Rectal smooth muscle tissue (tissue), 1 donor: ENCODE data around the gene FBXW4.

Experiments used
- H3K27ac ChIP-seq: one replicate; pipeline ENCODE4 v1.7.0; 2013; ENCODE audit warnings: low read depth, low read length, inconsistent platforms
- H3K27me3 ChIP-seq: one replicate; pipeline ENCODE4 v1.7.0; 2013; ENCODE audit warnings: low read length; ENCODE audit not compliant: control insufficient read depth, insufficient read depth
- H3K36me3 ChIP-seq: one replicate; pipeline ENCODE4 v1.7.0; 2013; ENCODE audit warnings: low read length; ENCODE audit not compliant: control insufficient read depth, insufficient read depth
- H3K4me1 ChIP-seq: one replicate; pipeline ENCODE4 v1.7.0; 2013; ENCODE audit warnings: low read length; ENCODE audit not compliant: control insufficient read depth, insufficient read depth
- H3K4me3 ChIP-seq: one replicate; pipeline ENCODE4 v1.7.0; 2013; ENCODE audit warnings: low read length
- H3K9ac ChIP-seq: one replicate; pipeline ENCODE4 v1.7.0; 2013; ENCODE audit warnings: low read length

Gene FBXW4, protein sequence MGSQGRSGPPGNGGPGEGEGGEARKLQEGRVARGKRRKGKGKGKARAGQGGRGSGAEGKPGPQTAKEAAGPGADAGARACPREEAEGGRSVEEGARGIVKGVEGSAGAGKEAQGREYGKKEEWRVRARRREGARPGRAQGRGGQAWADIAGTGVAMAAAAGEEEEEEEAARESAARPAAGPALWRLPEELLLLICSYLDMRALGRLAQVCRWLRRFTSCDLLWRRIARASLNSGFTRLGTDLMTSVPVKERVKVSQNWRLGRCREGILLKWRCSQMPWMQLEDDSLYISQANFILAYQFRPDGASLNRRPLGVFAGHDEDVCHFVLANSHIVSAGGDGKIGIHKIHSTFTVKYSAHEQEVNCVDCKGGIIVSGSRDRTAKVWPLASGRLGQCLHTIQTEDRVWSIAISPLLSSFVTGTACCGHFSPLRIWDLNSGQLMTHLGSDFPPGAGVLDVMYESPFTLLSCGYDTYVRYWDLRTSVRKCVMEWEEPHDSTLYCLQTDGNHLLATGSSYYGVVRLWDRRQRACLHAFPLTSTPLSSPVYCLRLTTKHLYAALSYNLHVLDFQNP

DNA sequence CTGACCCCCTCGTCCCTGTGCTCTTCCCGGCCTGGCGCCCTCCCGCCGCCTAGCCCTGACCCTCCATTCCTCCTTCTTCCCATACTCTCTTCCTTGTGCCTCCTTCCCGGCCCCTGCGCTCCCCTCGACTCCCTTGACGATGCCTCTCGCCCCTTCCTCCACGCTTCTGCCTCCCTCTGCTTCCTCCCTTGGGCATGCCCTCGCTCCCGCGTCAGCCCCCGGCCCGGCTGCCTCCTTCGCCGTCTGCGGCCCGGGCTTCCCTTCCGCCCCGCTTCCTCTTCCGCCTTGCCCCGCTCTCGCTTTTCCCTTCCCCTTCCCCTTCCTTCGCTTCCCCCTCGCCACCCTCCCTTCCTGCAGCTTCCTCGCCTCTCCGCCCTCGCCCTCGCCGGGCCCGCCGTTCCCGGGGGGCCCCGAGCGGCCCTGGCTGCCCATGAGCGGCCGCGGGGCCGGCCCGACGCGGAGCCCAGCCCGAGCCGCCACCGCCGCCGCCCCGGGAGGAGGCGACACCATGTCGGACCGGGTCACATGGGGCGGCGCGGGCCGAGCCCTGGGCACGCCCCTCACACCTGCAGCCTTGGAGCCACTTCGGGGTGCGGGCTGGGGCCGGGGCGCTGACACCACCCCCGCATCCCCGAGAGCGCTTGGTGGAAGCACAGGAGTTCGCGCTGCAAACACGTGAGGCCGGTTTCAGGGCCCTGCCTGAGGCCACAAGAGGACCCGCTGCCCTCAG is at the start of gene FBXW4:
TSS of gene FBXW4 (minus strand) at position 497 of the 730 bp plus-strand sequence. CDS start at position 432, 65 bp downstream.
- Histone ChIP-seq H3K9ac (peak within 1 kb of the TSS; percentile 98), H3K4me1 (peaks cover 7% of the 10 kb centered on the region), H3K27ac (peak within 1 kb of the TSS; percentile 91), H3K36me3 (no peaks in the 10 kb centered on the region), H3K4me3 (peak within 1 kb of the TSS; percentile 80), H3K27me3 (no peaks in the 10 kb centered on the region)

DNA sequence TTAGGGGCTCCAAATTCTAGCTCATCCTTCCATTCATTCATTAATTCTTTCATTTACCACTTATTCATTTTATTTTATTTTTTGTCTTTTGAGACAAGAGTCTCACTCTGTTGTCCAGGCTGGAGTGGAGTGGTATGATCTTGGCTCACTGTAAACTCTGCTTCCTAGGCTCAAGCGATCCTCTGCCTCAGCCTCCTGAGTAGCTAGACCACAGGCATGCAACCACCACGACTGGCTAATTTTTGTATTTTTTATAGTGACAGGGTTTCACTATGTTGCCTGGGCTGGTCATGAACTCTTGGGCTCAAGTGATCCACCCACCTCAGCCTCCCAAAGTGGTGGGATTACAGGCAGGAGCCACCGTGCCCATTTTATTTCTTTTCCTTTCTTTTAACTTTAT is 49.3 kb upstream of the FBXW4 start:
- H3K36me3 ChIP-seq, result no peaks in the 10 kb centered on the region
- no peaks in the 10 kb centered on the region for H3K4me1 ChIP-seq
- peaks cover 3% of the 10 kb centered on the region for H3K27me3 ChIP-seq
- H3K27ac ChIP-seq, result no peak overlapping the region
- no peak overlapping the region for H3K4me3 ChIP-seq
- no peak overlapping the region for H3K9ac ChIP-seq

DNA sequence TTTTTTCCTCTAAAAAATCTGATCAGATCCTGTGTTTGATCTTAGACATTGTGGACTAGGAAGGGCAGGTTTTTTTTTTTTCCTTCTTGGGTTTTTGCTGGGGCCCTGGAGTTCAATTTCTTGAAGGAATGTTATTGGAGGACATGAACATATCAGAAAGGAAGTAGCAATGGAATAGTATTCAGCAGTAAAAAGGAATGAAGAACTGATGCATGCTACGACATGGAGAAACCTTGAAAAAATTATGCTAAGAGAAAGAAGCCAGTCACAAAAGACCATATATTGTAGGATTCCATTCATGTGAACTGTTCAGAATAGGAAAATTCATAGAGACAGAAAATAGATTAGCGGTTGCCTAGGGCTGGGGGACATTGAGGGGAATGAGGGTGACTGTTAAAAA is 47.0 kb upstream of the FBXW4 start:
- Histone ChIP-seq H3K27me3 (peaks cover 3% of the 10 kb centered on the region), H3K9ac (no peak overlapping the region), H3K36me3 (no peaks in the 10 kb centered on the region), H3K27ac (no peak overlapping the region), H3K4me3 (no peak overlapping the region), H3K4me1 (no peaks in the 10 kb centered on the region)

DNA sequence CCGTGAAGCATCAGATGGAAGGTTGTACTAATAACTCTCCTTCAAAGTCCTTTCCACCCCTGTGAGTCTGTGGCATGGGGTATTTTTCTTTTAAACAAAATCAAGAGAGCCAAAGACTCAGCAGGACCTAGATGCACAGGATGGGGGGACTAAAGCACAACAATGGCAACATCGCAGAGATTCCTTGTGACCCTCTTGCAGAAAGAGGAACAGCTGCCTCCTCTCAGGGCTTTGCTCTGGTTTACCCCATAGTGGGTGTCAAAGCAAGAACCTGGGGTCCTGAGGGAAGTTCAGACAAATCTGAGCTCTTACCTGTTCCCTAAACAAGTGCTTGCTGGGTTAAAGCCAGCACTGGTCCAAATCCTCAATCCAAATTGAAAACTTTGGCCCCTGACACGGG is 41.7 kb upstream of the FBXW4 start:
- no peaks in the 10 kb centered on the region for H3K4me1 ChIP-seq
- H3K27ac ChIP-seq, result no peak overlapping the region
- no peak overlapping the region for H3K4me3 ChIP-seq
- no peak overlapping the region for H3K9ac ChIP-seq
- no peaks in the 10 kb centered on the region for H3K36me3 ChIP-seq
- peaks cover 3% of the 10 kb centered on the region for H3K27me3 ChIP-seq

DNA sequence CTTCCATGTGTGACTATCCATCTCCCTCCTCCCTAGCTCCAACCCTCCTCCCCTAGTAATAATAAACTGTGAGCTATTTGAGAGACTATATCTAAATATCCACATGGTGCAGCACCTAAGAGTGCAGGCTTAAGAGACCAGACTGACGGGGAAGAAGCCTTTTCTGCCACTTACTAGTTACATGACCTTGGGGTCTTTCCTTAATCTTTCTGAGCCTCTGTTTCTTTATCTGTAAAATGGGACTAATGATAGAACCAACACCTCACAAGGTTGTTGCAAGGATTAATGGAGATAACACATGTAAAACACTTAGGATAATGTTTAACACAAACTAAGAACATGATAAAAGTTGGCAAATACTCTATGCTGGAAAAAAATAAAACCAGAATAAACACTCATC is 37.1 kb upstream of the FBXW4 start:
- Histone ChIP-seq H3K4me1 (no peaks in the 10 kb centered on the region), H3K27ac (no peak overlapping the region), H3K4me3 (no peak overlapping the region), H3K9ac (no peak overlapping the region), H3K36me3 (no peaks in the 10 kb centered on the region), H3K27me3 (no peaks in the 10 kb centered on the region)

DNA sequence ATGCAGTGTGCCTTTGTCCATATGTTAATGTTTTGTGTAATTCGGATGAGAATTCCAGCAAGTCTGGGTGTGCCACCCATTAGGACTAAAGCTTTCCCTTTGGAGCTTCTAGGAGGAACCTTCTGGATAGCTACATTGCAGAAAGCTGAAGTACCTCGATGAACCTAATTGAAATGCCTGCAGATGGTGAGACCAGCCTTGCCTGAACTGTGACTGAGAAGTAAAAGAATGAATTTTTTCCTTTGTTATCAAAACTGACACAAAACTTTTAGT is 31.1 kb upstream of the FBXW4 start:
- Histone ChIP-seq H3K4me3 (no peak overlapping the region), H3K27me3 (no peaks in the 10 kb centered on the region), H3K27ac (no peak overlapping the region), H3K4me1 (no peaks in the 10 kb centered on the region), H3K36me3 (no peaks in the 10 kb centered on the region), H3K9ac (no peak overlapping the region)

DNA sequence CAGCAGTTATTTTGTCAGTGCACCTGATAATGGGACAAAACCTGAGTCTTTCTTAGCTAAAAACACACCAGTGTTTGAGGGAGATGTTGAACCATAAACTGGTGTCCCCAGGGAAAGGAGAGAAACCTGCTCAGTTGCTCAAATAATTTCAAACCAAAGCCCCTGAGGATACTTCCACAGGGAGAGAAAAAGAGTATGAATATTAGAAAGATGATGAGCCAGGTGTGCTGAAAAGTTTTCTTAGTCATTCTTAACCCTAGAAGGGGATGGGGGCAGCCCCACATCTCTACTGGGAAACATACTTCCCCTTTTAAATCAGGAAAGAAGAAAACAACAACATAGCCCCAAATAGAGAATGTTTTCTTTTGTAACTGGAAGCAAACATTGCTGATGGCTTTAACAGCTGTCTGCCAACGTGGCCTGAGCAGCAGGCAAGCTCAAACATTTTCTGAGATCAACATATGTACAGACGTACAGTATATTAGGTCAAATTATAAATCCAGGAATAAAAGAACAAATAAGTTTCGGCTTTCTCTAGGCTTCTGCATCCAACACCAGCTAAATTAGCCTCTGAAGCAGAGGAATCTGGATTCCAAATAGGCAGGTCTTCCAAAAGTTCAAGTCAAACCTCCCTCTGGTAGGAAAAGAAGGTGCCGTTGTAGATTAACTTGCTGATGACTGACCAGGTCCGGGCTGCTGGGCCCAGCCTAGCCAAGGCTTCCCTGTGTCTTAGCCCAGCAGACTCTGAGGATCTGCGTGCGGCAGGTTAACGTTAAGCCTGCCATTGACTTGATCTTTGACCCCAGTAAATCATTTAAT is 30.5 kb upstream of the FBXW4 start:
- no peaks in the 10 kb centered on the region for H3K27me3 ChIP-seq
- H3K27ac ChIP-seq, result no peak overlapping the region
- H3K4me3 ChIP-seq, result no peak overlapping the region
- H3K36me3 ChIP-seq, result no peaks in the 10 kb centered on the region
- H3K9ac ChIP-seq, result no peak overlapping the region
- H3K4me1 ChIP-seq, result no peaks in the 10 kb centered on the region

DNA sequence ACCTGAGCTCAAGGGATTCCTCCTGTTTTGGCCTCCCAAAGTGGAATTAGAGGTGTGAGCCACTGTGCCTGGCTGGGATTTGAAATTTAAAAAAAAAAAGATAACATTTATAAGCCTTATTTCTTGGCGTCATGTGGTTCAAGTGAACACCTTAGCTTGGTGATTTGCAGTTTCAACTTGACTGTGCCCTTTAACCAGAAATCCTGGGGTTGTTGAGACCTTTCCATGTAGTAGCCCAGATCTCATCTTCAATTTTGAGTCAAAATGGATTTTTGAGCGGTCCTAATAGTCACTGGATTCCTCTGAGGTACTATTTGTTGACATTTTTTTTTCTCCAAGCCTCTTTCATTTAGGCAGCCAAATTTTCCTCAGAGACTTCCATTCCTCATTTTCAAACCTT is 29.5 kb upstream of the FBXW4 start:
- Histone ChIP-seq H3K4me3 (no peak overlapping the region), H3K4me1 (no peaks in the 10 kb centered on the region), H3K9ac (no peak overlapping the region)

DNA sequence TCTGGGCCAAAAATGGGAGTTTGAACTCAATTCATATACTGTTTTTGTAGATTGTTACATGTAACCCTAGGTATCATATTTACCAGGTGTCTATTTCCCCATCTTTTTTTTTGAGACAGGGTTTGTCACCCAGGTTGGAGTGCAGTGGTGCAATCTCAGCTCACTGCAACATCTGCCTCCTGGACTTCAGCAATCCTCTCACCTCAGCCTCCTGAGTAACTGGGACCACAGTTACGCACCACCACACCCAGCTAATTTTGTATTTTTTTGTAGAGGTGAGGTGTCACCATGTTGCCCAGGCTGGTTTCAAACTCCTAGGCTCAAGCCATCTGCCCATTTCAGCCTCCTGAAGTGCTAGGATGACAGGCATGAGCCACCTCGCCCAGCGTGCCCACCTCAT is 28.2 kb upstream of the FBXW4 start:
- H3K36me3 ChIP-seq, result no peaks in the 10 kb centered on the region
- H3K4me3 ChIP-seq, result no peak overlapping the region
- H3K9ac ChIP-seq, result no peak overlapping the region
- no peaks in the 10 kb centered on the region for H3K27me3 ChIP-seq
- no peaks in the 10 kb centered on the region for H3K4me1 ChIP-seq
- no peak overlapping the region for H3K27ac ChIP-seq

More for the DNA sequence above, 29.5 kb upstream of the FBXW4 start:
- no peaks in the 10 kb centered on the region for H3K27me3 ChIP-seq
- no peaks in the 10 kb centered on the region for H3K36me3 ChIP-seq
- no peak overlapping the region for H3K27ac ChIP-seq

DNA sequence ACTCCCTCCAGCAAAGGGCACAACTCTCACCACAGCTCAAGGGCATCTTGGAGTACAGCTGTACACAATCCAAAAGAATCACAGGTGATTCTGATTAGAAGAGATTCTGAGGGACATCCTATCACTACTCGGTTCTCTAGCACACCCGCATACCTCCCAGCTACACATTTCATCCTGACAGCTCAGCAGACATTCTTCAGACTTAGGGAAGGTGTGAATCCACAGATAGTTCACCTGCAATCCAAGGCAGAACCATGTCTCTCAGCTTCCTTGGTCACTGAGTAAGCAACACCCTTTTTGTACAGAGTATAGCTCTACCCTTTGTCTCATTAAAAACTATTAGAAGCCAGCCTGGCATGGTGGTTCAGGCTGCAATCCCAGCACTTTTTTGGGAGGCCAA is 26.8 kb upstream of the FBXW4 start:
- Histone ChIP-seq H3K27ac (no peak overlapping the region), H3K4me1 (no peaks in the 10 kb centered on the region)

DNA sequence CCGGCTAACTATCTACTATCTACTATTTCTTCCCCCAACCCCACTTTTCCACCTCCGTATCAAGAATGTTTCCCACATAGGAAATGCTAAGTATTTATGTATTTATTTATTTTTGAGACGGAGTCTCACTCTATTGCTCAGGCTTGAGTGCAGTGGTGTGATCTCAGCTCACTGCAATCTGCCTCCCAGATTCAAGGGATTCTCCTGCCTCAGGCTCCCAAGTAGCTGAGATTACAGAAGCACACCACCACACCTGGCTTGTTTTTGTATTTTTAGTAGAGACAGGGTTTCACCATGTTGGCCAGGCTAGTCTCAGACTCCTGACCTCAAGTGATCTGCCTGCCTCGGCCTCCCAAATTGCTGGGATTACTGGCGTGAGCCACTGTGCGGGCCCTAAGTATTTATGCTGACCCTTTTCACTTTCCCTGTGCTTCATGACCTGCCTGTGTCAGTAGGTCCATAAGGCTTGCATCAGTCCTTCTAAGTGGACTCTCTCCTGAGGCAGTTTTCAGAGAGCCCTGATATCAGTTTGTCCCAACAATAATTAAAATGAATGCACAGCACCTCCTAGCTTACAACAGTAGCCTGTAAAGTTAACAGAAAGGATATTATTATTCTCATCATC is 25.7 kb upstream of the FBXW4 start:
- no peaks in the 10 kb centered on the region for H3K4me1 ChIP-seq
- H3K36me3 ChIP-seq, result no peaks in the 10 kb centered on the region
- no peak overlapping the region for H3K4me3 ChIP-seq
- no peaks in the 10 kb centered on the region for H3K27me3 ChIP-seq
- H3K27ac ChIP-seq, result no peak overlapping the region
- H3K9ac ChIP-seq, result no peak overlapping the region

More for the DNA sequence above, 26.8 kb upstream of the FBXW4 start:
- Histone ChIP-seq H3K4me3 (no peak overlapping the region), H3K36me3 (no peaks in the 10 kb centered on the region), H3K27me3 (no peaks in the 10 kb centered on the region), H3K9ac (no peak overlapping the region)
